Measurements from ENCODE around the gene NOL3. TPM values are rescaled to one million over a fixed set of nuclear protein-coding genes. Genes with fewer than 3 reads are reported as not detected.
A peak's percentile ranks its signal among the peaks of the same experiment; 100 is the strongest.

NOL3 gene
- total and polyA plus RNA-seq, 9 of the 15 experiments (the other 6 are each of a cell fraction or from before 2014, with no cell fraction given), result 0.45 to 14.0 (median 5.4) TPM

- TF ChIP-seq SMARCC2 (IDR thresholded peaks at IDR 0.05; ENCODE audit: low read depth) (no peak), GTF2F1 (IDR thresholded peaks at IDR 0.05; ENCODE audit: low read depth, low read length) (no peak), ATF6 (CRISPR knock-in tag; IDR thresholded peaks at IDR 0.05) (no peak), SRF (CRISPR knock-in tag; IDR thresholded peaks at IDR 0.05) (0 out of 4 replicates have a peak, but pooled peaks of 1 of the 2 experiments have one; percentile 9), ATF7 (IDR thresholded peaks at IDR 0.05) (peak; percentile 52; the same call in 1 of the 2 replicates), CAMTA2 (CRISPR knock-in tag; conservative IDR thresholded peaks at IDR 0.05) (no peak), SUPT5H (IDR thresholded peaks at IDR 0.05) (peak; percentile 62), ZSCAN29 (IDR thresholded peaks at IDR 0.05) (peak; percentile 13; the same call in 1 of the 2 replicates), E2F8 (IDR thresholded peaks at IDR 0.05; ENCODE audit: low read depth, partially characterized antibody) (peak; percentile 85), TEAD1 (CRISPR knock-in tag; IDR thresholded peaks at IDR 0.05) (0 out of 4 replicates have a peak, but pooled peaks of 1 of the 2 experiments have one; percentile 42), CEBPG (CRISPR knock-in tag; IDR thresholded peaks at IDR 0.05) (peak; percentile 37), CEBPG (tag; conservative IDR thresholded peaks at IDR 0.05 in 1 of 2, IDR thresholded peaks at IDR 0.05 in 1 of 2) (no peak), SRSF9 (IDR thresholded peaks at IDR 0.05; ENCODE audit: borderline replicate concordance, low read depth, low read length) (no peak), NCOA2 (IDR thresholded peaks at IDR 0.05; ENCODE audit: partially characterized antibody in 2 of 2) (peak in 1 of 2 experiments; percentile 99), RNF219 (CRISPR knock-in tag; IDR thresholded peaks at IDR 0.05) (no peak), PML (IDR thresholded peaks at IDR 0.05; ENCODE audit: low read length) (0 out of 2 replicates have a peak, but pooled peaks have one; percentile 18)
- TF ChIP-seq, protein P1, sequence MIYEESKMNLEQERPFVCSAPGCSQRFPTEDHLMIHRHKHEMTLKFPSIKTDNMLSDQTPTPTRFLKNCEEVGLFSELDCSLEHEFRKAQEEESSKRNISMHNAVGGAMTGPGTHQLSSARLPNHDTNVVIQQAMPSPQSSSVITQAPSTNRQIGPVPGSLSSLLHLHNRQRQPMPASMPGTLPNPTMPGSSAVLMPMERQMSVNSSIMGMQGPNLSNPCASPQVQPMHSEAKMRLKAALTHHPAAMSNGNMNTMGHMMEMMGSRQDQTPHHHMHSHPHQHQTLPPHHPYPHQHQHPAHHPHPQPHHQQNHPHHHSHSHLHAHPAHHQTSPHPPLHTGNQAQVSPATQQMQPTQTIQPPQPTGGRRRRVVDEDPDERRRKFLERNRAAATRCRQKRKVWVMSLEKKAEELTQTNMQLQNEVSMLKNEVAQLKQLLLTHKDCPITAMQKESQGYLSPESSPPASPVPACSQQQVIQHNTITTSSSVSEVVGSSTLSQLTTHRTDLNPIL (CRISPR knock-in tag; IDR thresholded peaks at IDR 0.05), result no peak
- TF ChIP-seq, protein P2, sequence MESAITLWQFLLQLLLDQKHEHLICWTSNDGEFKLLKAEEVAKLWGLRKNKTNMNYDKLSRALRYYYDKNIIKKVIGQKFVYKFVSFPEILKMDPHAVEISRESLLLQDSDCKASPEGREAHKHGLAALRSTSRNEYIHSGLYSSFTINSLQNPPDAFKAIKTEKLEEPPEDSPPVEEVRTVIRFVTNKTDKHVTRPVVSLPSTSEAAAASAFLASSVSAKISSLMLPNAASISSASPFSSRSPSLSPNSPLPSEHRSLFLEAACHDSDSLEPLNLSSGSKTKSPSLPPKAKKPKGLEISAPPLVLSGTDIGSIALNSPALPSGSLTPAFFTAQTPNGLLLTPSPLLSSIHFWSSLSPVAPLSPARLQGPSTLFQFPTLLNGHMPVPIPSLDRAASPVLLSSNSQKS (CRISPR knock-in tag; IDR thresholded peaks at IDR 0.05), result no peak
These were observed 21.8 kb downstream of the NOL3 start, which contains the start of gene E2F4 (continued) for GRCh38 chr16:67191995-67192681.
